Endothelial cell of umbilical vein (primary cell): ENCODE data around the gene RMDN2. TPM values are rescaled to one million over a fixed set of nuclear protein-coding genes. Genes with fewer than 3 reads are reported as not detected.

ENCODE experiments used
- BruUV-seq: library from RNA; stranded (reverse); fragments of 400-500 nt; replicated peaks from 2 replicates; lab custom pipeline; 2021; lab: Mats Ljungman, UMichigan
- CTCF ChIA-PET: fragments of 300-600, 350-600 bp; sonication (Branson Sonifier 250); formaldehyde crosslinking; loops from one replicate; lab custom pipeline; 2021; ENCODE audit warnings: antibody characterized with exemption, inconsistent platforms; lab: Charles Lee
- POLR2A ChIA-PET: fragments of 300-600, 350-600 bp; sonication (Branson Sonifier 250); formaldehyde crosslinking; loops from one replicate; lab custom pipeline; 2021; ENCODE audit warnings: antibody characterized with exemption, inconsistent platforms; lab: Charles Lee
- DNase-seq: peaks from one replicate; pipeline ENCODE4 v3.0.0-alpha.2; 2011; ENCODE audit warnings: low read depth, low spot score
- FAIRE-seq: peaks from 2 replicates; lab custom pipeline; 2011; peaks lifted over from hg19 to GRCh38; lab: Jason Lieb, UNC
- H2AFZ ChIP-seq: 2 replicates; pipeline ENCODE4 v1.6.0; 2012; ENCODE audit warnings: low read depth, low read length, control low read depth, inconsistent platforms
- H3K27ac ChIP-seq: 2 replicates; pipeline ENCODE4 v1.5.1; 2011; ENCODE audit warnings: low read depth, mild to moderate bottlenecking, control low read depth, low read length, moderate library complexity; ENCODE audit not compliant: insufficient read depth
- H3K27me3 ChIP-seq, 2 experiments: 2 replicates each; pipeline versions ENCODE4 v1.6.0 to v1.6.1; 2011; ENCODE audit warnings: low read length in 2 of 2, mixed read lengths in 1 of 2; ENCODE audit not compliant: control insufficient read depth in 2 of 2, insufficient read depth in 2 of 2
- H3K36me3 ChIP-seq, 2 experiments: 2 replicates in 1 of 2; 3 replicates in 1 of 2; pipeline ENCODE4 v1.5.1; 2011; ENCODE audit warnings: low read length in 2 of 2, mild to moderate bottlenecking in 1 of 2, moderate library complexity in 1 of 2; ENCODE audit not compliant: control insufficient read depth in 2 of 2, insufficient read depth in 2 of 2; ENCODE audit errors: extremely low read depth in 1 of 2
- H3K4me1 ChIP-seq: 3 replicates; pipeline ENCODE4 v1.5.1; 2011; ENCODE audit warnings: mild to moderate bottlenecking, low read length; ENCODE audit not compliant: control insufficient read depth, insufficient read depth; ENCODE audit errors: extremely low read depth
- H3K4me2 ChIP-seq: 2 replicates; pipeline ENCODE4 v1.6.1; 2011; ENCODE audit warnings: low read length, control low read depth, mixed read lengths; ENCODE audit not compliant: insufficient read depth
- H3K4me3 ChIP-seq, 3 experiments: fragments of 200-600 bp in 1 of 3; sonication (generic), shearing (Covaris generic) in 1 of 3; replicated peaks in 1 of 3; 2 replicates each; pipeline ENCODE4 v1.5.1; 2011 to 2016; ENCODE audit warnings: control low read depth in 3 of 3, low read length in 3 of 3, mild to moderate bottlenecking in 2 of 3, inconsistent platforms in 1 of 3, low read depth in 1 of 3, moderate library complexity in 1 of 3; ENCODE audit not compliant: insufficient read depth in 1 of 3
- H3K79me2 ChIP-seq: 2 replicates; pipeline ENCODE4 v1.6.0; 2012; ENCODE audit warnings: low read length, inconsistent platforms; ENCODE audit not compliant: control insufficient read depth, insufficient read depth
- H3K9ac ChIP-seq: replicated peaks from 2 replicates; pipeline ENCODE3; 2011; ENCODE audit warnings: low read length, control low read depth; ENCODE audit not compliant: insufficient read depth; ENCODE audit errors: extremely low read depth
- H3K9me1 ChIP-seq: replicated peaks from 3 replicates; pipeline ENCODE4 v1.6.0; 2011; ENCODE audit warnings: mild to moderate bottlenecking, low read length; ENCODE audit not compliant: control insufficient read depth, insufficient read depth; ENCODE audit errors: extremely low read depth
- H3K9me3 ChIP-seq: replicated peaks from 2 replicates; pipeline ENCODE4 v1.5.1; 2012; ENCODE audit warnings: low read length, inconsistent platforms; ENCODE audit not compliant: control insufficient read depth, insufficient read depth
- H4K20me1 ChIP-seq: replicated peaks from 2 replicates; pipeline ENCODE3; 2011; ENCODE audit warnings: mild to moderate bottlenecking, low read length; ENCODE audit not compliant: control insufficient read depth, insufficient read depth; ENCODE audit errors: extremely low read depth
- EZH2 ChIP-seq: IDR thresholded peaks from 2 replicates; pipeline ENCODE4 v1.6.1; 2012; ENCODE audit warnings: borderline replicate concordance, low read depth, mild to moderate bottlenecking, moderate library complexity, low read length, inconsistent platforms; ENCODE audit not compliant: severe bottlenecking
- FOS ChIP-seq: IDR thresholded peaks from 2 replicates; pipeline ENCODE4 v1.6.1; 2011; ENCODE audit warnings: mild to moderate bottlenecking, low read length, moderate library complexity, borderline replicate concordance; ENCODE audit not compliant: insufficient read depth
- GATA2 ChIP-seq: IDR thresholded peaks from 2 replicates; pipeline ENCODE4 v1.7.0; 2011; ENCODE audit warnings: low read depth, mild to moderate bottlenecking, moderate library complexity, mixed read lengths, low read length; ENCODE audit not compliant: insufficient read length, insufficient read depth
- JUN ChIP-seq: IDR thresholded peaks from 2 replicates; pipeline ENCODE4 v1.6.1; 2011; ENCODE audit warnings: borderline replicate concordance, low read depth; ENCODE audit not compliant: insufficient read length, insufficient read depth
- MYC ChIP-seq: IDR thresholded peaks from one replicate; pipeline ENCODE4 v1.6.1; 2011; ENCODE audit warnings: mild to moderate bottlenecking, low read depth, low read length
- POLR2A ChIP-seq: IDR thresholded peaks from 2 replicates; pipeline ENCODE4 v1.6.1; 2012; ENCODE audit warnings: low read depth, mild to moderate bottlenecking, control low read depth, low read length
- POLR2AphosphoS5 ChIP-seq: IDR thresholded peaks from 2 replicates; pipeline ENCODE4 v1.6.1; 2012; ENCODE audit warnings: low read depth, mild to moderate bottlenecking, control low read depth, low read length, moderate library complexity; ENCODE audit not compliant: insufficient read depth
- dilution Hi-C: fragments of 300-500 bp; cut with MboI; formaldehyde crosslinking; loops from one replicate; pipeline ENCODE4 v1.15.0; 2019; ENCODE audit warnings: low sequenced_read_pairs; ENCODE audit not compliant: extremely low pct_ligation_motif_present
- intact Hi-C: fragments of 100-400 bp; cut with micrococcal nuclease; formaldehyde crosslinking; loops from one replicate; pipeline ENCODE4 v1.10.0; 2022
- polyA plus RNA-seq, 4 experiments: library from polyadenylated mRNA; depleted of rRNA in 3 of 4; stranded (reverse) in 3 of 4; unstranded in 1 of 4; fragments of >200 nt; gene quantifications; 2 replicates each; pipeline versions ENCODE4 v1.2.1 to v1.2.3, GENCODE V29; 2011 to 2012; ENCODE audit warnings: missing spikeins in 1 of 4
- total RNA-seq: library from RNA; stranded (reverse); gene quantifications from 2 replicates; pipeline ENCODE4 v1.2.3, GENCODE V29; 2021
- TF ChIP-seq, protein P1 (sequence below): IDR thresholded peaks from 2 replicates; pipeline ENCODE4 v1.6.1; 2011; ENCODE audit not compliant: insufficient read depth, insufficient read length
- TF ChIP-seq, protein P2 (sequence below), 2 donors: IDR thresholded peaks; 1 replicate in 1 of 2; 2 replicates in 1 of 2; pipeline ENCODE4 v1.5.1; 2011; ENCODE audit warnings: low read length in 2 of 2, mild to moderate bottlenecking in 2 of 2, moderate library complexity in 2 of 2, control low read depth in 1 of 2, inconsistent platforms in 1 of 2, low read depth in 1 of 2; ENCODE audit not compliant: insufficient read depth in 1 of 2; ENCODE audit errors: extremely low read depth in 1 of 2

Gene RMDN2
- total and polyA plus RNA-seq, 2 donors (not counting 3 experiments of a cell fraction or from before 2014, with no cell fraction given), result 0.97 to 2.8 TPM

DNA sequence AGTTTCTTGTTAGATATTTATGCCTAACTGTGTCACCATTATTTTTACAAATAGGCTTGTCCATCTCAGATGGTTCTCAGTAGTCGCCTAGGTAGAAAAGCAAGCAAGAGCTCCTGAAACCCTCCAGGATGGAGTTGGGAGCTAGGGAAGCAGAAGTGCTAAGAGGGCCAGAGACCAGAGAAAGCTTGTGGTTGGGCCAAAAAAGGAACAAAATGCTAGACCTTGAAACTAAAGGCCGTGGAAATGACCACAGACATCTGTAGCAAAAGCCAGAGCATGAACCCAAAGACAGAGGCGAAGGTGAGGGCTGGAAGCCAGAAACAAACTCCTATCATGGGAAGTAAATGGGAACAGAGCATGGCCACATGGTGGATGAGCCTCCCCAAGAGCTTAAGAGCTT, 29.9 kb upstream of the RMDN2 start:
- intact Hi-C loops, result no loop called here
- dilution Hi-C loops, result no loop called here
- no peaks in the 10 kb centered on the region for H3K4me1 ChIP-seq
- no peak for TF ChIP-seq MYC
- TF ChIP-seq, protein P1, sequence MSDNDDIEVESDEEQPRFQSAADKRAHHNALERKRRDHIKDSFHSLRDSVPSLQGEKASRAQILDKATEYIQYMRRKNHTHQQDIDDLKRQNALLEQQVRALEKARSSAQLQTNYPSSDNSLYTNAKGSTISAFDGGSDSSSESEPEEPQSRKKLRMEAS, result no peak
- TF ChIP-seq, protein P2, sequence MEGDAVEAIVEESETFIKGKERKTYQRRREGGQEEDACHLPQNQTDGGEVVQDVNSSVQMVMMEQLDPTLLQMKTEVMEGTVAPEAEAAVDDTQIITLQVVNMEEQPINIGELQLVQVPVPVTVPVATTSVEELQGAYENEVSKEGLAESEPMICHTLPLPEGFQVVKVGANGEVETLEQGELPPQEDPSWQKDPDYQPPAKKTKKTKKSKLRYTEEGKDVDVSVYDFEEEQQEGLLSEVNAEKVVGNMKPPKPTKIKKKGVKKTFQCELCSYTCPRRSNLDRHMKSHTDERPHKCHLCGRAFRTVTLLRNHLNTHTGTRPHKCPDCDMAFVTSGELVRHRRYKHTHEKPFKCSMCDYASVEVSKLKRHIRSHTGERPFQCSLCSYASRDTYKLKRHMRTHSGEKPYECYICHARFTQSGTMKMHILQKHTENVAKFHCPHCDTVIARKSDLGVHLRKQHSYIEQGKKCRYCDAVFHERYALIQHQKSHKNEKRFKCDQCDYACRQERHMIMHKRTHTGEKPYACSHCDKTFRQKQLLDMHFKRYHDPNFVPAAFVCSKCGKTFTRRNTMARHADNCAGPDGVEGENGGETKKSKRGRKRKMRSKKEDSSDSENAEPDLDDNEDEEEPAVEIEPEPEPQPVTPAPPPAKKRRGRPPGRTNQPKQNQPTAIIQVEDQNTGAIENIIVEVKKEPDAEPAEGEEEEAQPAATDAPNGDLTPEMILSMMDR (IDR thresholded peaks at IDR 0.05; ENCODE audit: extremely low read depth in 1 of 2, insufficient read depth in 1 of 2, low read depth in 1 of 2, low read length in 2 of 2), result no peak
- TF ChIP-seq JUN, result no peak
- no peak for TF ChIP-seq POLR2AphosphoS5
- no peak for TF ChIP-seq GATA2
- TF ChIP-seq FOS, result no peak
- no peak for TF ChIP-seq EZH2
- no peak for TF ChIP-seq POLR2A
- ChIA-PET CTCF (interaction anchor here (1.0 to 2.0 kb wide), 3 partner anchors 18 to 499 kb away, joined by 4 to 9 read pairs (median 6); no protein-coding TSS in a partner anchor), POLR2A (no interaction called here)
- H3K9me1 ChIP-seq, result no peaks in the 10 kb centered on the region
- H3K36me3 ChIP-seq, result no peaks in the 10 kb centered on the region
- no peaks in the 10 kb centered on the region for H4K20me1 ChIP-seq
- BruUV-seq, result no TSS peak
- FAIRE-seq (no peak), DNase-seq (no peak)
- H3K9me3 ChIP-seq, result no peaks in the 10 kb centered on the region
- H3K27ac ChIP-seq, result no peak overlapping the region
- H3K79me2 ChIP-seq, result no peaks in the 10 kb centered on the region
- H2AFZ ChIP-seq, result no peak overlapping the region
- no peak overlapping the region for H3K9ac ChIP-seq
- H3K4me3 ChIP-seq, result no peak overlapping the region
- H3K4me2 ChIP-seq, result no peak overlapping the region
- no peaks in the 10 kb centered on the region for H3K27me3 ChIP-seq
